HepG2 (cell line): Measurements from ENCODE around the gene ACSS1. TPM values are rescaled to one million over a fixed set of nuclear protein-coding genes. Genes with fewer than 3 reads are reported as not detected.
A peak's percentile ranks its signal among the peaks of the same experiment; 100 is the strongest.

ENCODE experiments used
- CBFB ChIP-seq: sonication (generic); formaldehyde crosslinking; IDR thresholded peaks from 2 replicates; pipeline ENCODE4 v1.4.0; 2020; ENCODE audit warnings: missing genetic modification reagents
- FOSL2 ChIP-seq: sonication (generic); formaldehyde crosslinking; IDR thresholded peaks from 2 replicates; pipeline ENCODE4 v1.4.0; 2020; ENCODE audit warnings: missing genetic modification reagents
- JUN ChIP-seq: sonication (generic); formaldehyde crosslinking; IDR thresholded peaks from 2 replicates; pipeline ENCODE4 v1.4.0; 2020; ENCODE audit warnings: mild to moderate bottlenecking, missing genetic modification reagents
- REL ChIP-seq: sonication (generic); formaldehyde crosslinking; conservative IDR thresholded peaks from 2 replicates; pipeline ENCODE4 v1.8.0; 2022; ENCODE audit warnings: mild to moderate bottlenecking, missing genetic modification reagents, moderate library complexity
- TARDBP ChIP-seq: sonication (generic); formaldehyde crosslinking; IDR thresholded peaks from 2 replicates; pipeline ENCODE4 v1.8.0; 2022; ENCODE audit warnings: mild to moderate bottlenecking, missing genetic modification reagents
- ZNF12 ChIP-seq: sonication (generic); formaldehyde crosslinking; IDR thresholded peaks from 2 replicates; pipeline ENCODE4 v1.5.0; 2020; ENCODE audit warnings: missing genetic modification reagents
- ZNF138 ChIP-seq: sonication (generic); formaldehyde crosslinking; IDR thresholded peaks from 2 replicates; pipeline ENCODE4 v1.5.0; 2020; ENCODE audit warnings: mild to moderate bottlenecking, low read depth, missing genetic modification reagents
- ZNF264 ChIP-seq: sonication (generic); formaldehyde crosslinking; IDR thresholded peaks from 2 replicates; pipeline ENCODE4 v1.4.0; 2020; ENCODE audit warnings: missing genetic modification reagents
- ZNF34 ChIP-seq: sonication (generic); formaldehyde crosslinking; IDR thresholded peaks from 2 replicates; pipeline ENCODE4 v1.4.0; 2020; ENCODE audit warnings: mild to moderate bottlenecking, missing genetic modification reagents, borderline replicate concordance
- polyA plus RNA-seq, 8 experiments: library from polyadenylated mRNA; depleted of rRNA in 3 of 8; stranded (reverse) in 7 of 8; unstranded in 1 of 8; fragments of >200 nt; fragmentation: Illumina TruSeq in 4 of 8; extraction: Trizol in 4 of 8; gene quantifications; 2 replicates each; pipeline versions ENCODE4 v1.2.1 to v1.2.3, GENCODE V29; 2011 to 2016; ENCODE audit warnings: low read depth in 4 of 8, missing spikeins in 1 of 8, mixed read lengths in 1 of 8; ENCODE audit not compliant: insufficient read depth in 1 of 8
- total RNA-seq, 5 experiments: library from RNA; depleted of rRNA; stranded (reverse); fragments of >200 nt; fragmentation: Illumina TruSeq; extraction: Trizol; gene quantifications; 2 replicates each; pipeline ENCODE4 v1.2.3, GENCODE V29; 2016; ENCODE audit warnings: low read depth in 1 of 5
- TF ChIP-seq, protein P1 (sequence below): sonication (generic); formaldehyde crosslinking; IDR thresholded peaks from 2 replicates; pipeline ENCODE4 v1.4.0; 2020; ENCODE audit warnings: missing genetic modification reagents, borderline replicate concordance
- TF ChIP-seq, protein P2 (sequence below): sonication (generic); formaldehyde crosslinking; IDR thresholded peaks from 2 replicates; pipeline ENCODE4 v1.4.0; 2020; ENCODE audit warnings: missing genetic modification reagents, borderline replicate concordance
- TF ChIP-seq, protein P3 (sequence below): sonication (generic); formaldehyde crosslinking; IDR thresholded peaks from 2 replicates; pipeline ENCODE4 v1.4.0; 2020; ENCODE audit warnings: missing genetic modification reagents, borderline replicate concordance
- TF ChIP-seq, protein P4 (sequence below): IDR thresholded peaks from 2 replicates; pipeline ENCODE4 v1.6.1; 2016; ENCODE audit warnings: low read depth, borderline replicate concordance
- TF ChIP-seq, protein P5 (sequence below): sonication (generic); formaldehyde crosslinking; IDR thresholded peaks from 2 replicates; pipeline ENCODE4 v1.5.0; 2020; ENCODE audit warnings: mild to moderate bottlenecking, missing genetic modification reagents, moderate library complexity
- TF ChIP-seq, protein P6 (sequence below): sonication (generic); formaldehyde crosslinking; IDR thresholded peaks from 2 replicates; pipeline ENCODE4 v1.8.0; 2022; ENCODE audit warnings: mild to moderate bottlenecking, missing genetic modification reagents

Gene ACSS1
- total and polyA plus RNA-seq, 2 of the 13 experiments (the other 11 are each of a cell fraction or from before 2014, with no cell fraction given), result 15.2 to 41.6 TPM

DNA sequence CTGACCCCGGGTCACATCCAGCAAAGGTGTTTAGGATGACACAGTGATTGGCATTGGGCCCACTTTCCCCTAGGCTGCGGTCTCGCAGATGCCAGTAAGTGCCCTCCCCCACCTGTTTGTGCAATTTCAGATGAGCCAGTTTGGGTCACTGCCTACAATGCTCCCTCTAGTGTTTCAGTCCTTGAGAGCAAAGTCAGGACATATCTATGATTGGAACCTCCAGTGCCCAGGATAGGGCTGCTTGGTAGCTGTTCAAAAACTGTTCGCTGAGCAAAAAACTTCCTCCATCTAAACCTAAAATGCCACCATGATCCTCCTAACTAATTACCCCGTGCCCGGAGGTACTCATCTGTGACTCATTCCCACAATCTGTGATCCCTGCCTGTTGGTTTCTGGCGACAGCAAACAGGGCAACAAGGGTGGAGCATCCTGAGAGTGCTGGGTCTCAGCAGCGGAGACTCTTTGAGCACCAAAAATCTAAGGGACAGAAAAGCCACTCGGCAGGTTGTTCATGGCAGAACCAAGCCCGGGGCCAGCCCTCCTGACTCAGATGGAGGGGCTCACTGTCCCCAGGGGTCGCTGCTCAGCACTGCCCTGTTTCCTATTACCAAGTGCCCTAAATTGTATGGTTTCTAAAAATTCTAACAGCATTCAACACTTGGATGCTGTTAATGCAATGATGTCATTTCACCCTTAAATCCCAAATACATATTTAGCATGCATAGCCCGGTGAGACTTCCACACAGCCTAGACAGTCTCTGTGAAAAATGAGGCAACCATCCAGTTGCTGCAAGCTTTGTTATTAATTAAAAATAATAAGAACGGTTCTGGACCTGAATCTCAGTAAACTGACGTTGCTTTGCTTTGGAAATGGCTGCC lies 19.0 kb upstream of the ACSS1 start (continued):
- TF ChIP-seq, protein P1, sequence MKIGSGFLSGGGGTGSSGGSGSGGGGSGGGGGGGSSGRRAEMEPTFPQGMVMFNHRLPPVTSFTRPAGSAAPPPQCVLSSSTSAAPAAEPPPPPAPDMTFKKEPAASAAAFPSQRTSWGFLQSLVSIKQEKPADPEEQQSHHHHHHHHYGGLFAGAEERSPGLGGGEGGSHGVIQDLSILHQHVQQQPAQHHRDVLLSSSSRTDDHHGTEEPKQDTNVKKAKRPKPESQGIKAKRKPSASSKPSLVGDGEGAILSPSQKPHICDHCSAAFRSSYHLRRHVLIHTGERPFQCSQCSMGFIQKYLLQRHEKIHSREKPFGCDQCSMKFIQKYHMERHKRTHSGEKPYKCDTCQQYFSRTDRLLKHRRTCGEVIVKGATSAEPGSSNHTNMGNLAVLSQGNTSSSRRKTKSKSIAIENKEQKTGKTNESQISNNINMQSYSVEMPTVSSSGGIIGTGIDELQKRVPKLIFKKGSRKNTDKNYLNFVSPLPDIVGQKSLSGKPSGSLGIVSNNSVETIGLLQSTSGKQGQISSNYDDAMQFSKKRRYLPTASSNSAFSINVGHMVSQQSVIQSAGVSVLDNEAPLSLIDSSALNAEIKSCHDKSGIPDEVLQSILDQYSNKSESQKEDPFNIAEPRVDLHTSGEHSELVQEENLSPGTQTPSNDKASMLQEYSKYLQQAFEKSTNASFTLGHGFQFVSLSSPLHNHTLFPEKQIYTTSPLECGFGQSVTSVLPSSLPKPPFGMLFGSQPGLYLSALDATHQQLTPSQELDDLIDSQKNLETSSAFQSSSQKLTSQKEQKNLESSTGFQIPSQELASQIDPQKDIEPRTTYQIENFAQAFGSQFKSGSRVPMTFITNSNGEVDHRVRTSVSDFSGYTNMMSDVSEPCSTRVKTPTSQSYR (CRISPR knock-in tag), result peak; percentile 99
- TF ChIP-seq, protein P2, sequence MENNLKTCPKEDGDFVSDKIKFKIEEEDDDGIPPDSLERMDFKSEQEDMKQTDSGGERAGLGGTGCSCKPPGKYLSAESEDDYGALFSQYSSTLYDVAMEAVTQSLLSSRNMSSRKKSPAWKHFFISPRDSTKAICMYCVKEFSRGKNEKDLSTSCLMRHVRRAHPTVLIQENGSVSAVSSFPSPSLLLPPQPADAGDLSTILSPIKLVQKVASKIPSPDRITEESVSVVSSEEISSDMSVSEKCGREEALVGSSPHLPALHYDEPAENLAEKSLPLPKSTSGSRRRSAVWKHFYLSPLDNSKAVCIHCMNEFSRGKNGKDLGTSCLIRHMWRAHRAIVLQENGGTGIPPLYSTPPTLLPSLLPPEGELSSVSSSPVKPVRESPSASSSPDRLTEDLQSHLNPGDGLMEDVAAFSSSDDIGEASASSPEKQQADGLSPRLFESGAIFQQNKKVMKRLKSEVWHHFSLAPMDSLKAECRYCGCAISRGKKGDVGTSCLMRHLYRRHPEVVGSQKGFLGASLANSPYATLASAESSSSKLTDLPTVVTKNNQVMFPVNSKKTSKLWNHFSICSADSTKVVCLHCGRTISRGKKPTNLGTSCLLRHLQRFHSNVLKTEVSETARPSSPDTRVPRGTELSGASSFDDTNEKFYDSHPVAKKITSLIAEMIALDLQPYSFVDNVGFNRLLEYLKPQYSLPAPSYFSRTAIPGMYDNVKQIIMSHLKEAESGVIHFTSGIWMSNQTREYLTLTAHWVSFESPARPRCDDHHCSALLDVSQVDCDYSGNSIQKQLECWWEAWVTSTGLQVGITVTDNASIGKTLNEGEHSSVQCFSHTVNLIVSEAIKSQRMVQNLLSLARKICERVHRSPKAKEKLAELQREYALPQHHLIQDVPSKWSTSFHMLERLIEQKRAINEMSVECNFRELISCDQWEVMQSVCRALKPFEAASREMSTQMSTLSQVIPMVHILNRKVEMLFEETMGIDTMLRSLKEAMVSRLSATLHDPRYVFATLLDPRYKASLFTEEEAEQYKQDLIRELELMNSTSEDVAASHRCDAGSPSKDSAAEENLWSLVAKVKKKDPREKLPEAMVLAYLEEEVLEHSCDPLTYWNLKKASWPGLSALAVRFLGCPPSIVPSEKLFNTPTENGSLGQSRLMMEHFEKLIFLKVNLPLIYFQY (CRISPR knock-in tag), result 0 out of 2 replicates have a peak, but pooled peaks have one; percentile 68
- TF ChIP-seq, protein P3, sequence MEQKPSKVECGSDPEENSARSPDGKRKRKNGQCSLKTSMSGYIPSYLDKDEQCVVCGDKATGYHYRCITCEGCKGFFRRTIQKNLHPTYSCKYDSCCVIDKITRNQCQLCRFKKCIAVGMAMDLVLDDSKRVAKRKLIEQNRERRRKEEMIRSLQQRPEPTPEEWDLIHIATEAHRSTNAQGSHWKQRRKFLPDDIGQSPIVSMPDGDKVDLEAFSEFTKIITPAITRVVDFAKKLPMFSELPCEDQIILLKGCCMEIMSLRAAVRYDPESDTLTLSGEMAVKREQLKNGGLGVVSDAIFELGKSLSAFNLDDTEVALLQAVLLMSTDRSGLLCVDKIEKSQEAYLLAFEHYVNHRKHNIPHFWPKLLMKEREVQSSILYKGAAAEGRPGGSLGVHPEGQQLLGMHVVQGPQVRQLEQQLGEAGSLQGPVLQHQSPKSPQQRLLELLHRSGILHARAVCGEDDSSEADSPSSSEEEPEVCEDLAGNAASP, result peak; percentile 43; the same call in 1 of the 2 replicates
- TF ChIP-seq TARDBP (CRISPR knock-in tag) (0 out of 2 replicates have a peak, but pooled peaks have one; percentile 49), REL (CRISPR knock-in tag) (0 out of 2 replicates have a peak, but pooled peaks have one; percentile 14), JUN (no peak), ZNF34 (CRISPR knock-in tag) (no peak), ZNF12 (CRISPR knock-in tag) (0 out of 2 replicates have a peak, but pooled peaks have one; percentile 22), CBFB (0 out of 2 replicates have a peak, but pooled peaks have one; percentile 22), FOSL2 (peak; percentile 79), ZNF138 (CRISPR knock-in tag) (no peak), ZNF264 (CRISPR knock-in tag) (peak; percentile 98)
- TF ChIP-seq, protein P4, sequence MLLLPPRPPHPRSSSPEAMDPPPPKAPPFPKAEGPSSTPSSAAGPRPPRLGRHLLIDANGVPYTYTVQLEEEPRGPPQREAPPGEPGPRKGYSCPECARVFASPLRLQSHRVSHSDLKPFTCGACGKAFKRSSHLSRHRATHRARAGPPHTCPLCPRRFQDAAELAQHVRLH, result peak; percentile 11; the same call in 1 of the 2 replicates
- TF ChIP-seq, protein P5, sequence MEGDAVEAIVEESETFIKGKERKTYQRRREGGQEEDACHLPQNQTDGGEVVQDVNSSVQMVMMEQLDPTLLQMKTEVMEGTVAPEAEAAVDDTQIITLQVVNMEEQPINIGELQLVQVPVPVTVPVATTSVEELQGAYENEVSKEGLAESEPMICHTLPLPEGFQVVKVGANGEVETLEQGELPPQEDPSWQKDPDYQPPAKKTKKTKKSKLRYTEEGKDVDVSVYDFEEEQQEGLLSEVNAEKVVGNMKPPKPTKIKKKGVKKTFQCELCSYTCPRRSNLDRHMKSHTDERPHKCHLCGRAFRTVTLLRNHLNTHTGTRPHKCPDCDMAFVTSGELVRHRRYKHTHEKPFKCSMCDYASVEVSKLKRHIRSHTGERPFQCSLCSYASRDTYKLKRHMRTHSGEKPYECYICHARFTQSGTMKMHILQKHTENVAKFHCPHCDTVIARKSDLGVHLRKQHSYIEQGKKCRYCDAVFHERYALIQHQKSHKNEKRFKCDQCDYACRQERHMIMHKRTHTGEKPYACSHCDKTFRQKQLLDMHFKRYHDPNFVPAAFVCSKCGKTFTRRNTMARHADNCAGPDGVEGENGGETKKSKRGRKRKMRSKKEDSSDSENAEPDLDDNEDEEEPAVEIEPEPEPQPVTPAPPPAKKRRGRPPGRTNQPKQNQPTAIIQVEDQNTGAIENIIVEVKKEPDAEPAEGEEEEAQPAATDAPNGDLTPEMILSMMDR (CRISPR knock-in tag), result peak; percentile 75
- TF ChIP-seq, protein P6, sequence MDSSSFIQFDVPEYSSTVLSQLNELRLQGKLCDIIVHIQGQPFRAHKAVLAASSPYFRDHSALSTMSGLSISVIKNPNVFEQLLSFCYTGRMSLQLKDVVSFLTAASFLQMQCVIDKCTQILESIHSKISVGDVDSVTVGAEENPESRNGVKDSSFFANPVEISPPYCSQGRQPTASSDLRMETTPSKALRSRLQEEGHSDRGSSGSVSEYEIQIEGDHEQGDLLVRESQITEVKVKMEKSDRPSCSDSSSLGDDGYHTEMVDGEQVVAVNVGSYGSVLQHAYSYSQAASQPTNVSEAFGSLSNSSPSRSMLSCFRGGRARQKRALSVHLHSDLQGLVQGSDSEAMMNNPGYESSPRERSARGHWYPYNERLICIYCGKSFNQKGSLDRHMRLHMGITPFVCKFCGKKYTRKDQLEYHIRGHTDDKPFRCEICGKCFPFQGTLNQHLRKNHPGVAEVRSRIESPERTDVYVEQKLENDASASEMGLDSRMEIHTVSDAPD (CRISPR knock-in tag), result 0 out of 2 replicates have a peak, but pooled peaks have one; percentile 46
